SU-DHL-6 (cell line): ENCODE measurements around the gene SNX8.
A peak's percentile ranks its signal among the peaks of the same experiment; 100 is the strongest.

Experiments used
- H2AFZ ChIP-seq: fragments of 200-600 bp; sonication (generic); 2 replicates; pipeline ENCODE4 v1.6.1; 2014; ENCODE audit warnings: low read depth, mild to moderate bottlenecking, moderate library complexity, mixed read lengths, antibody characterized with exemption, low read length; ENCODE audit not compliant: severe bottlenecking
- H3F3A ChIP-seq: fragments of 200-600 bp; shearing (Covaris generic); 2 replicates; pipeline ENCODE4 v1.6.0; 2016; ENCODE audit warnings: antibody characterized with exemption, mild to moderate bottlenecking; ENCODE audit not compliant: insufficient read depth
- H3K27ac ChIP-seq: fragments of 200-600 bp; sonication (generic); 2 replicates; pipeline ENCODE4 v1.5.1; 2016; ENCODE audit warnings: low read depth, mild to moderate bottlenecking, low read length, moderate library complexity, mixed read lengths
- H3K27me3 ChIP-seq: fragments of 200-600 bp; sonication (generic), shearing (Covaris generic); 2 replicates; pipeline ENCODE4 v1.6.0; 2014; ENCODE audit warnings: mild to moderate bottlenecking, low read length
- H3K36me3 ChIP-seq: fragments of 200-600 bp; sonication (generic); 2 replicates; pipeline ENCODE4 v1.6.1; 2014; ENCODE audit warnings: mild to moderate bottlenecking, low read length, mixed read lengths
- H3K4me2 ChIP-seq: fragments of 300-600, 200-600 bp; shearing (Covaris generic), sonication (generic); 2 replicates; pipeline ENCODE4 v1.6.0; 2014; ENCODE audit warnings: low read length, low read depth, mild to moderate bottlenecking; ENCODE audit not compliant: poor library complexity, severe bottlenecking
- H3K4me3 ChIP-seq: fragments of 200-600 bp; sonication (generic); 2 replicates; pipeline ENCODE4 v1.5.1; 2014; ENCODE audit warnings: antibody characterized with exemption, low read length, mild to moderate bottlenecking, mixed read lengths; ENCODE audit not compliant: insufficient read depth, poor library complexity, severe bottlenecking
- H3K79me2 ChIP-seq: fragments of 200-600 bp; sonication (generic); 2 replicates; pipeline ENCODE4 v1.6.1; 2014; ENCODE audit warnings: mild to moderate bottlenecking, low read length, moderate library complexity; ENCODE audit not compliant: insufficient read depth
- H3K9ac ChIP-seq: fragments of 200-600 bp; sonication (generic); 2 replicates; pipeline ENCODE4 v1.7.0; 2014; ENCODE audit warnings: mild to moderate bottlenecking, low read length
- H3K9me2 ChIP-seq: fragments of 200-600 bp; sonication (generic); replicated peaks from 2 replicates; pipeline ENCODE4 v1.6.1; 2014; ENCODE audit warnings: low read length; ENCODE audit not compliant: insufficient read depth
- H3K9me3 ChIP-seq: fragments of 200-600 bp; sonication (generic); 2 replicates; pipeline ENCODE4 v1.6.1; 2014; ENCODE audit warnings: low read length, mixed read lengths; ENCODE audit not compliant: insufficient read depth
- H4K20me1 ChIP-seq: fragments of 200-600 bp; sonication (generic); 2 replicates; pipeline ENCODE4 v1.6.1; 2014; ENCODE audit warnings: low read depth, mild to moderate bottlenecking, antibody characterized with exemption, low read length, moderate library complexity, mixed read lengths
- CTCF ChIP-seq: fragments of 200-600 bp; sonication (generic); IDR thresholded peaks from one replicate; pipeline ENCODE4 v1.5.1; 2017; ENCODE audit warnings: antibody characterized with exemption, mild to moderate bottlenecking, low read length, moderate library complexity; ENCODE audit not compliant: insufficient read depth, poor library complexity, severe bottlenecking
- EZH2phosphoT487 ChIP-seq: fragments of 200-600 bp; sonication (generic), shearing (Covaris generic); conservative IDR thresholded peaks from 2 replicates; pipeline ENCODE4 v1.6.1; 2018; ENCODE audit warnings: mild to moderate bottlenecking, antibody characterized with exemption, low read length, moderate library complexity, mixed read lengths

Gene SNX8

GRCh38 chr7:2299870-2300512 lies 14.2 kb downstream of the SNX8 start:
- Histone ChIP-seq H3K4me3 (no peak overlapping the region), H3K9me3 (no peaks in the 10 kb centered on the region), H4K20me1 (no peaks in the 10 kb centered on the region), H3K9me2 (no peaks in the 10 kb centered on the region), H2AFZ (no peak overlapping the region), H3K4me2 (peak overlapping the region; percentile 28), H3K27ac (peak overlapping the region; percentile 29), H3K36me3 (no peaks in the 10 kb centered on the region), H3K27me3 (no peaks in the 10 kb centered on the region), H3F3A (peaks cover 6% of the 10 kb centered on the region; the same call in 1 of the 2 replicates), H3K79me2 (peaks cover 72% of the 10 kb centered on the region), H3K9ac (peak overlapping the region; percentile 0; the same call in 1 of the 2 replicates)
- TF ChIP-seq EZH2phosphoT487 (no peak), CTCF (no peak)

GRCh38 chr7:2299131-2299829 lies 15.0 kb downstream of the SNX8 start:
- peak overlapping the region; percentile 29; the same call in 1 of the 2 replicates for H3K27ac ChIP-seq
- H3K27me3 ChIP-seq: no peaks in the 10 kb centered on the region
- peak overlapping the region; percentile 28 for H3K4me2 ChIP-seq
- H3K4me3 ChIP-seq: no peak overlapping the region
- H3K9ac ChIP-seq: no peak overlapping the region
- H3K9me2 ChIP-seq: no peaks in the 10 kb centered on the region
- peaks cover 70% of the 10 kb centered on the region for H3K79me2 ChIP-seq
- no peaks in the 10 kb centered on the region for H3K36me3 ChIP-seq
- H3F3A ChIP-seq: peaks cover 6% of the 10 kb centered on the region; the same call in 1 of the 2 replicates
- H2AFZ ChIP-seq: no peak overlapping the region
- H4K20me1 ChIP-seq: no peaks in the 10 kb centered on the region
- no peak for TF ChIP-seq CTCF
- no peak for TF ChIP-seq EZH2phosphoT487
- no peaks in the 10 kb centered on the region for H3K9me3 ChIP-seq

GRCh38 chr7:2296832-2297231 lies 17.4 kb downstream of the SNX8 start:
- H4K20me1 ChIP-seq: no peaks in the 10 kb centered on the region
- H3K79me2 ChIP-seq: peaks cover 85% of the 10 kb centered on the region
- no peak overlapping the region for H3K4me3 ChIP-seq
- H3K4me2 ChIP-seq: no peak overlapping the region
- peaks cover 6% of the 10 kb centered on the region; the same call in 1 of the 2 replicates for H3F3A ChIP-seq
- no peaks in the 10 kb centered on the region for H3K9me2 ChIP-seq
- H3K27me3 ChIP-seq: no peaks in the 10 kb centered on the region
- TF ChIP-seq CTCF: no peak
- no peak for TF ChIP-seq EZH2phosphoT487
- no peak overlapping the region for H3K9ac ChIP-seq
- no peak overlapping the region for H3K27ac ChIP-seq
- no peak overlapping the region for H2AFZ ChIP-seq
- no peaks in the 10 kb centered on the region for H3K36me3 ChIP-seq
- no peaks in the 10 kb centered on the region for H3K9me3 ChIP-seq
